Stimulated activated CD8-positive, alpha-beta memory T cell treated with anti-CD3 and anti-CD28 coated beads, Interleukin-7, amount 100 ng/mL, for 48 hours (primary cell): ENCODE data around the gene AMN1.
"Not testable (repeated sequence)": the region's sequence is repeated elsewhere in the genome, so short reads cannot be mapped to it uniquely, and the experiment has no call there.

Experiments used
- DNase-seq, 2 donors: peaks; one replicate each; pipeline ENCODE4 v3.0.0-alpha.2; 2020; ENCODE audit warnings: low read depth in 1 of 2; ENCODE audit errors: extremely low read depth in 1 of 2

Gene AMN1

DNA sequence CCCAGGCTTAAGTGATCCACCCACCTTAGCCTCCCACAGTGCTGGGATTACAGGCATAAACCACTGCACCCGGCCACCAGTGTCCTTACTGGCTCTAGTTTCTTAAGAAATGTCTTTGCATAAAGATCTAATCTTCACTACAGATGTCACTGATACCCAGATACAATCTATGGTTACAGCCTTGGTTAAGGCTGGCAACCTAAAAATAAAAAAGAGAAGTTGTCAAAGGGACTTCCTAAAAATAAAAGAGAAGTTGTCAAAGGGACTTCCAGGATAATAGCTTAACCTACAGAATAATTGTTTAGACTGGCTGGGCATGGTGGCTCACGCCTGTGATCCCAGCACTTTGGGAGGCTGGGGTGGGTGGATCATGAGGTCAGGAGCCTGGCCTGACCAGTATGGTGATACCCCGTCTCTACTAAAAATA is 41.7 kb downstream of the AMN1 start:
- no peak for DNase-seq

DNA sequence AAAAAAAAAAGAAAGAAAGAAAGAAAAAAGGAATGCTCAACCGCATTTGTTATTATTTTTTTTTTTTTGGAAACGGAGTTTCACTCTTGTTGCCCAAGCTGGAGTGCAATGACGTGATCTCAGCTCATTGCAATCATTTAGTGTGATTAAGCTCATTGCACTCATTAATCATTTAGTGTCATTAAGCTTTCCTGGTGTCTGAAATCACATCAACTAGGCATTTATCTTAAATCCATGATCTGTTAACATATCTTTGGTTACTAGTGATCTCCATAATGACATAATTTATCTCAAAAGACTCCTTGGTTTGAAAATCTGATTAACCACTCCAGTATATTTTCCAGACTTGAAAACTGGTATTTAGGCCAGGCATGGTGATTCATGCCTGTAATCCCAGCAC is 43.0 kb downstream of the AMN1 start:
- DNase-seq: no peak

DNA sequence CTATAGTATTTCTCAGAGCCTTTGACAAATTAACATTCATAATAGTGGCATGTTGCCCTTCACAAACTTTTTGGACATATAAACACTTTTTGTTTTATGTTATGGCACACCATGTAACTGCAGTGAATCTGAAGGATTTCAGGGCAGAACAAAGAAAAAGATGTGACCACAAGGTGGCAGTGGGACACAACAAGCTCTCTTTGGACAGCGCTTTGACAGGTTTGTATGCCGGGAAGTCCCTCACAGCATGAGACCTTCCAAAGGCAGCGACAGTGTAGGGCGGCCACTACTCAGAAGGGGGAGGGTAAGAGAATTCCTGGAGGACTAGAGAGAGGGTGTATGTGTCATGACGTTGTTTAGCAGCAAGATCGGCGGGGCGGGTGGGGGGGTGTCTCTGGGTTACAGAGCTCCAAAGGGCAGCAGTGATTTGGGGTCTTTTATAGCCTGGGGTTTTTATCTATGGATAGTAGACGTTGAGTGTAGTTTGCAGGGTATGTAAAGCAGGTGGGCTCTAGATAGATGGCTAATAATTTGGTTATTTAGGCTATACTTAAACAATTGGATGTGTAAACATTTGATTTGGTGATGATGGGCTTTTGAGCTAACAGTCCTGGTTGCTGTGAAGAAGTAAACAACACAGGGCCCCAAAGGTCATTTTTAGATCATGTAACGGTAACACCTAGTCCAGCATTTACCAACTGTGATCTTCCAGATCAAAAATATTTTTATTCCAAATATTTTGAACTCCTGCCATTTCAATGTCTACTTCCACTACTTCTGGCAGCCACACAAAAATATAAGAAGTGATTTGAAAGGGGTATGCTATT is 46.5 kb downstream of the AMN1 start:
- DNase-seq: peak in 1 of 2 donors; percentile 37

DNA sequence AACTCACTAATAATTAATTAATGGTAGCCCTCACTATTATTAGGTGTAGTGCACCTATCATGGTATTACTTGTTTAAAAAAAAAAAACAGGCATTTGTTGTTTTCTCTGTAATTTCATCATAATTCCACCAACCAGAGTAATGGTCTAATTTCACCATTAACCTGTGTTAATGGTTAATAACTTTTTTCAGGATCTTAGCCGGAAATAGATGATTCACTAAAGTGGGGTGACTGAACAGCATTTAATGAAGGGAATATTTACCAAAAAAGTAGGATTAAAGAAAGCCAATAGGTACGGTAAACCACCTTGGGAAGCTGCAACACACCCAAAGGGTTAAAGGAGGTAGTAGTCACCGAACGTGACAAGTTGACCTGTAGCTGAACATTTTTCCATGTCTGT is 56.3 kb downstream of the AMN1 start:
- no peak for DNase-seq

DNA sequence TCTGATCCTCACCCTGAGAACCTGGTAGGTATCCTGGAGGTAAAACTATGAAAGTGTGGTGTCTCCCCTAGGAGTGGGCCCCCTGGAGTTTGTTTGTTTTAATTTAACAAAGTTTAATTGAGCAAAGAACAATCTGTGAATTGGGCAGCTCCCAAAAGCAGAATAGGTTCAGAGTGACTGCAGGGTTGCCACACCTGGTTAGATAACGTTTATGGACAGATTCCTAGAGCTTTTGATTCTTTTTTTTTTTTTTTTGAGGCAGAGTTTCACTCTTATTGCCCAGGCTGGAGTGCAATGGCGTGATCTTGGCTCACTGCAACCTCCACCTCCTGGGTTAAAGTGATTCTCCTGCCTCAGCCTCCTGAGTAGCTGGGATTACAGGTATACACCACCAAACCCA is 59.2 kb downstream of the AMN1 start:
- not testable (repeated sequence) for DNase-seq

DNA sequence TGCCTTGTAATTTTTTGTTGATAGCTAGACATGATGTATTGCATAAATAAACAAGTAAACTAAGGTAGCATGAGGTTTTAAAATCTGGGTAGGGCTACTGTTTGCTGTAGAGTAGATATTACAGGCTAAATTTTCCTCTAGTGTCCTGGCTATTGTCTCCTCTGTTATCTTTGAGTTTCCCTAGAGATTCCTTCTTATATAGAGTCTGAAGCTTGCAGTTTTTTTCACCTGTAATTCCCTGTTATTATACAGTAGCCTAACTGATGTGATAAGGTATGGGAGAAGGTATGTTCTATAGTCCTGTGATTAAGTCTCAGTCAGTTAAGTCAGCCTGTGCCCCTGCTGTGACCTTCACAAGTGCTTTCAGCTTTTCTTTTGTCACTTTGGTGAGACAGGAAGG is 59.8 kb downstream of the AMN1 start:
- no peak for DNase-seq

DNA sequence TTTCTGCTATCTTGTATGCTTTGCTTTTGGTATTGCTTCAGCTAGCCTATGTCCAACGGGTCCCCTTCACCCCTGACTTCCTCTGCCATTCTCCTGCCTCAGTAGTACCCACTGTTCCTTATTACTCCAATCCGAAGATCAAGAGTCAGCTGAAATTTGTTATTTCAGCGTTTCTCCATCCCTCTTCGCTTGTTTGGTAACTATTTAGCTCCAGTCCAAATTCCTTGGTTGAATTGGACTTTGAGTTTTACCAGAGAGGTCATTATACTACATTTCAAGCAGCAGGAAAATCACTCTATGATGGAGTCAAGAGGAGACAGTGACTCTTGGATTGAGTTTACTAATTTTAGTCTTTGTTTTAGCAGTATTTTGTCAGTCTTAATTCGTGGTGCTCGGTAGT is 64.8 kb downstream of the AMN1 start:
- DNase-seq: no peak

DNA sequence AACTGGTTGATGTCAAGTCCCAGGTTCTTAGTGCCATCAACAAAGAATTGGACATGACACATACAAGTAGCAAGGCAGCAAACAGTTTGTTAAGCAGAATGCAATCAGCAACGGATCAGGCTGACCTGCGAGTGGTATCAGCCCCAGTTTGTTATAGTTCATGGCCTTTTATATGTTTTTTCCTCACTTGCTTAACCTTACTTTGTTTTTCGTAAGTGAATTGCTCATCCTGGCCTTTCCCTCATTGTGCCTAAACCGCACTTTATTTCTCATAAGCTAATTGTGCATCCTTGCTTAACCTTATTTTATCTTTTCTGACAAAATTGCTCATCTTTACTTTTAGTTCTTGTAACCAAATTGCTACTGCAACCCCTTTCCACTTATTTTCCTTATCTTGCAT is 65.2 kb downstream of the AMN1 start:
- DNase-seq: no peak

DNA sequence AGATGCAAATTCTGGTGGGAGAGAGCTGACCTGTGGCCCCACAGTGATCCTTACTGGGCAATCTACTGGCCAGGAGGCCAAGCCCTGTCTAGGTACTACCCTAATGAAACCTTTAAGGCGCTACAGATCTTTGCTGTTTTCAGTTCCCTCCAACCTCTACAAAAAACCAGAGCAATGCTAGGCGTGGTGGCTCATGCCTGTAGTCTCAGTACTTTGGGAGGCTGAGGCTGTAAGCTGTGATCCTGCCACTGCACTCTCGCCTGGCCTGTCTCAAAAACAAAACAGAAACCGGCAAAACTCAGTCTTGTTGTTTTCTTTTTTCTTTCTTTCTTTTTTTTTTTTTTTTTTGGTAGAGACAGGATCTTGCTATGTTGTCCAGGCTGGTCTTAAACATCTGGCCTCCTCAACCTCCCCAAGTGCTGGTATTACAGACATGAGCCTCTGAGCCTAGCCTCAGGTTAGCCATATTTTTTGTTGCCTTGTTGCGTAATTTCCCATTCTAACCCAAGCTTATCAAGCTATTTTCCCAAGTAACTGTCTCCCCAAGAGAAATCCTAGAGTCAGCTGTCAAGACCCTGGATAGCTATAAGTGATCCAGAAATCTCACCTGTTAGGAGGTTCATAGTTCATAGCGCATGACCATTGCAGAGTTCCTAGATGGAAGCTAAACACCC is 66.5 kb downstream of the AMN1 start:
- DNase-seq: no peak

DNA sequence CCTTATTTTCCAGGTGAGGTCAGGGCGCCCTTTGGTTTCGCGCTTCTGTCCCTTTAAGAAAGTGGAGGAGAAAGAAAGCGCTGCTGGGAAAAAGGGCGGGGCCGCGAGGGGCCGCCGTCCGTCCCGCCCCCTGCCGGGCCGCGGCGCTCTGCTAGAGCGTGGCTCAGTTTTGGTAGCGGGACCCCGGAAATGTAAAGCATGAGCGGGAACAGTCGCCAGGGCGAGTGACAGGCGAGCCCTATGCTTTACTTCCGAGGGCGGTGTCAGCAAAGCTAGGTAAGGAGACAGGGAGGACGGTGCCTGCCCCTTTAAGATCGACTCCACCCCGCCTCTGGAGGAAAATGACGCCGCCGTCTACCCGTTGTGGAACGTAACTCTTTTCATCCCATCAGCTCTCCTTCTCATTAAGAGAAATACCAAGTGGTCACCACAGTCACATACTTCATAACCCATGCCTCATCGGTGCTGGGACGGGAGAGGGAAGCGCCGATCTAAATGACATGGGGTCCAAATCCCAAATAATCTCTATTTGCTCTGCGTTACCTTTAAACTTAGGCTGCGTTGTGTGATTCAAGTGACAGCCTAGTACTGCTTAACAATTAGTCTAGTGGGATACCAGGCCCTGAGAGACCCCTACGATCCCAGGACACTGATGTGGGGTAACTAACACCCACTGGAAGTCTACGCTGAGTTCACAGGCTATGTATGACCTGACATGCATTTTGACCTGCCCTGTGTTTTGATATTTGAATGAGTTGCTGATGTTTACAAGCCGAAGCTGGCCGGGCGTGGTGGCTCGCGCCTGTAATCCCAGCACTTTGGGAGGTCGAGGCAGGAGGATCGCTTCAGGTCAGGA is 69.5 kb downstream of the AMN1 start, which contains the start of gene ETFBKMT:
Gene ETFBKMT, plus strand, starts transcription at position 602 of the 856 bp plus-strand sequence. CDS start 2,266 bp downstream, outside the sequence.
- peak; percentile 81 to 94 for DNase-seq

DNA sequence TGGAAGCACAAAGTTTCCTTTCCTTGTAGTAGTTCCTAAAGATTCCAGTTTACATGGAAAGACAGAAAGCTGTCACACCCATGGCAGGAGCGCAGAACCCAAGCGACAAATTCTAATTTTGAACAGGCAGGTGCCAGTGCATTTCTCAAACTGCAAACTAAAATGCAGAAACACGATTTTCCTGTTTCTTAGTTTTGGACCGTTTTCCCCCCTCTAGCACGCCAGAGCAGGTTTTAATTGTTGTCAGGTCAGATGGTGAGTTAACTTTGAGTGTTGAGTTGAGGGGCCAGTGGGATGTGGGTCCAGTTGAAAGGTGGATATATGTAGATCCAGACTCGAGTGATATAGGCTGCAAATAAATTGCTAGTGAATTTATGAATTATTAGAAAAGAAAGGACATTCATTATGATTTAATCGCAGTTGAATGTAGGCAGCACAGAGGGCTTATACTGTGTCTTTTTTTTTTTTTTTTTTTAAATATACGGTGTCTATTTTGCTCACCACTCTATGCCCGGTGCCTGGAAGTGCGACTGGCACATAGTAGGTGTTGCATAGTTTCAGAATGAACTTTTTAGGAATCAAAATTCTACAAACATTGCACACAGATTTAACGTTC is 70.2 kb downstream of the AMN1 start:
- no peak for DNase-seq

DNA sequence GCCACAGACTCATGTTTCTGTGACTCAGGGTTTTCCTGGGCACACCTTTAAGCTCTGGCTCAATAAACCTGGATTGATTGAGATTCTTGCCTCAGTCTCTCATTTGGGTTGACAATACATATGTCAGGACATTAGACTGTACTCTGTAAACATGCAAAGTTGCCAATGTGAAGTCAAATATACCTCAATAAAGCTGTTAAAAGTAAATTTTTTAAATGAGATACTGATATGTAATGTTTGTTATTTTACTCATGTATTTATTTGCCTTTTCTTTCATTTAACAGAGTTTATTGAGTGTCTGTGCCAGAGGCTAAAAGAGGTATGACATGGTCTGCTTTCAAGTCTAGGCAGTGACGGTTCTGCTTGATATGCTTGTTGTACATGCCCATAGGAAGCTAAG is 73.0 kb downstream of the AMN1 start:
- DNase-seq: no peak

DNA sequence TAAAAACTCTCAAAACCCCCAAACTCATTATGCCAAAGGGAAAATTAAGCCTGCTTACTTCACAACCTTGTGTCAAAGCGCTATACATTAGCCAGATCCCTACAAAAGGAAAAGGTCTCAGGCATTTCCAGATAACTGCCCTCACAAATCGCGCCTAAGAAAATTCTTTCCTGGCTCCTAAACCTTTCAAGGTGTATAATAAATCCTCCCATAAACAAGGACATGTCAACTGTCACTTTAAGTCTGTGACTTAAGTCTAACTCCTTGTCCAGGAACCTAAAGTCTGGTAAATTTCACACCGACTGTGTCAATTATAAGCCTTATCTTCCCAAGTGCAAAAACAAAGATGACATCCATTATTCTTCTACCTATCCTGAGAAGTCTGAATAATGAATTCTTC is 73.6 kb downstream of the AMN1 start:
- DNase-seq: no peak

DNA sequence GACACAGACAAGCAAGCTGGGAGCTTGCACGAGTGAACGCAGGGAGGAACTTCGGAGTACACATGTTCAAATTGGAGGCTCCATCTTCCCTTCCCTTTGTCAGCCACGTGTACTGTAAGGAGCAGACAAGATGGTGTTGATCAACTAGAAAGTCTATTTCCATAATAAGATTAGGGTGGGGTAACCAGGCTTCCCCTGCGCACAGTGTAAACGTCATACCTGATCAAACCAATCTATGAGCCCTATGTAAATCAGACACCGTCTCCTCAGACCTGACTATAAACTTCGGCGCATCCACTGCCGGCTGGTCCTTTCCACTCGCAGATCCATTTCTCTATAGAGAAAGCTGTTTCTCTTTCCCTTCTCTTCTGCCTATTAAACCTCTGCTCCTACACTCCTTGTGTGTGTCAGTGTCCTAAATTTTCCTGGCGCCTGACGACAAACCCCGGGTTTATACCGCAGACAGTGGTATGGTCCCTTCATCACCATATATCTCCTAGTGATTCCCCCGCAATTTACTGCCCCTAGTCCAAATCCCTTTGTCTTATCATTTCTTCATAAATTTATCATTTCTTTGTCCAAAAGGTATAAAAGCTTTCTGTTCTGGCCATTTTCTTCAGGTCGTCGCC is 76.8 kb downstream of the AMN1 start:
- DNase-seq: no peak

DNA sequence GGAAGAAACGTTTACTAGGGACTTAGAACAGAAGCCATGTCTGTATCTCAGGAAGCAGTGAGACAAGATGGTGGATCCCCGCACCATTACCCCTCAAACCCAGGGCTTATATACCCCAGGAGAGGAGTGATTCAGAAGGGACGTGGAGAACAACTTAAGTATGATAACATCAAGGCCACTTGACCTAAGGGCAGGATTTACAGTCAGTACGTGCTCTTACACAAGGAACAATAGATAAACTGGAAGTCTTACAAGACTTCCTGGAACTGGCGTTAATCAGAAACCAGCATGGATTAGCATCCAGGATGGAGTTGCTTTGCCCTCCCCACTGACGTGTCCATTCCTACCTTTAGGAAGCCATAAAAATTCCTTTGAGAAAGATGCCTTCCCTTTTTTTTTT is 77.9 kb downstream of the AMN1 start:
- no peak for DNase-seq

DNA sequence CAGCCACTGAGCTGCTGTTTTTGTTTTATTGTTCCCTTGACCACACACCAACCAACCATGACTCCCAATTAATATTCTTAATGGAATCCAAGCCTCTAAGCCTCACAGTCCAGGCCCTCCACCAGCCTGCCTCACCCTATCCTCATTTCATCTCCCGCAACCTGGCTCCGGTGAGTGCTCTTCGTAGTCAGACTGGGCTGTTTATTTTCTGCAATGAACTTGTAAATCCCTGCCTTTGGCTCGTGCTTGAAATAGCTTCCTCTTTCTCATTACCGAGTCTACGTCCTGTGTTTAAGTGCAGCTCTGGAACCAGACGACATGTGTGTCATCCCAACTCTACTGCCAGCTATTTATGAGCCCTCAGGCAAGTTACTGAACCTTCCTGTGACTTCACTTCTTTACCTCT is 81.7 kb downstream of the AMN1 start:
- no peak for DNase-seq

DNA sequence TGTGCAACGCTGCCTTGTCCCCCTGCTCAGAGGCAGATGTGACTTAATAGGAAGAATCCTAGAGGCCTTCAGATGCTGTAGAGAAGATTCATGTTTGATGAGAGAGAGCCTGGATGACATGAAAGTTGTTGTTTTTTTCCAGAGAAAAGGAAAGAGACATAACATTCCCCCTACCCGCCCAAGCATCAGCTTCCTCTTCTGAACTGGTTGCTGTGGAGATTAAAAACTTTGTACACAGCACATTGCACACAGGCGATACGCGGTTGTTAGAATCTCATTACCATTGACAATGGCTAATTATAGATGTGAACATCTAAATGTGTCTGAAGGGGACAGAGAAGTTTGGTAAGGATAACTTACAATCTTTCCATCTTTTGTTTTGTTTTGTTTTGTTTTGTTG is 82.9 kb downstream of the AMN1 start:
- no peak for DNase-seq

DNA sequence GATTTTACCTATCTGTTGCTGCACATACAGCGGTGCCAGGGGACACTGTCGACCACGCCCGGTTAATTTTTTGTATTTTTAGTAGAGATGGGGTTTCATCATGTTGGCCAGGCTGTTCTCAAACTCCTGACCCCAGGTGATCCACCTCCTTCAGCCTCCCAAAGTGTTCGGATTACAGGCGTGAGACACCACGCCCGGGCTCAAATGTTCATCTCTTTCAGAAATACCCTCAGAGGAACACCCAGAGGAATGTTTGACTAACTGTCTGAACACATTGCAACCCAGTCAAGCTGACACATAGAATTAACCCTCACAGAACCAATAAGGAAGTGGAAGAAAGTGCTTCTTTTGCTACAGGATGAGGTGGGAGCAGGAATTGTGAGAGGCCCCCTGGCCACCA is 84.3 kb downstream of the AMN1 start:
- DNase-seq: no peak

DNA sequence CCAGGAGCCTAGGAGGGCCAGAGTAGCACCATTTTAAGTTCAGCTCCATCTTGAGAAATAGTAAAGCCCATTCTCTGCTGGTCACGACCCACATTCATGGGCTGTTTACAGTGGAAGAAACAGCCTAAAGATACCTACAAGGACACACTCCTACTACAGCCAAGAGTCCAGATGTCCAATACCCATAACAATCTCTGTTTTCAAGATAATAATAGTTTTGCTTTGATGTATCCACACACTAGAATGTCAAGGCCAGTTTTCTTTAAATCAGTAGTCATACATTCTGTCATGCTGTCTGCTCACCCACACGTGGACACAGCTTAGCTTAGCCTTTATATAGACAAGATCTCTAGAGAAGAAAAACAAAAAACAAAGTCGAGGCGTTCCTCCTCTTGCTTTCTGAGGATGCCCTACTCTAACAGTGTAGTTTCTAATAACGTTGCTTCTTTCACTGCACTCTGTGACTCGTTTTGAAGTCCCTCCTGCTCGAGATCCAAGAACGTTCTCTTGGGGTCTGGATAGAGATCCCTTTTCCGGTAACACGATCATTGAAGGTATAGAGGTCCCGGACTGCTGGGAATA is 87.2 kb downstream of the AMN1 start:
- DNase-seq: no peak

DNA sequence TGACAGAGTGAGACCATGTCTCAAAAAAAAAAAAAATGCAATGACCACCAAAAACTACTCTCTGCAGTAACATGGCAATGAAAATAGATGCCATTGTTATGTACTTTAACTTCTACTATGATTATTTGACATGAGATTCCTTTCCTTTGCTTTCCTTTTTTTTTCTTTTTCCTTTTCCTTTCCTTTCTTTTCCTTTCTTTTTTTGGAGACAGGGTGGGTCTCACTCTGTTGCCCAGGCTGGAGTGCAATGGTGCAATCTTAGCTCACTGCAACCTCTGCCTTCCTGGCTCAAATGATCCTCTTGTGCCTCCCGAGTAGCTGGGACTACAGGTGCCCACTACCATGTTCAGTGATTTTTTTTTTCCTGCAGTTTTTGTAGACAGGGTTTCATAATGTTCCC is 94.2 kb downstream of the AMN1 start:
- DNase-seq: no peak
